Measurements from ENCODE around the gene PDE4B. TPM values are rescaled to one million over a fixed set of nuclear protein-coding genes. Genes with fewer than 3 reads are reported as not detected.
A peak's percentile ranks its signal among the peaks of the same experiment; 100 is the strongest.

The PDE4B gene
- total and polyA plus RNA-seq, 7 experiments from 2014 or later: 43.5 to 99.2 (median 46.7) TPM

DNA sequence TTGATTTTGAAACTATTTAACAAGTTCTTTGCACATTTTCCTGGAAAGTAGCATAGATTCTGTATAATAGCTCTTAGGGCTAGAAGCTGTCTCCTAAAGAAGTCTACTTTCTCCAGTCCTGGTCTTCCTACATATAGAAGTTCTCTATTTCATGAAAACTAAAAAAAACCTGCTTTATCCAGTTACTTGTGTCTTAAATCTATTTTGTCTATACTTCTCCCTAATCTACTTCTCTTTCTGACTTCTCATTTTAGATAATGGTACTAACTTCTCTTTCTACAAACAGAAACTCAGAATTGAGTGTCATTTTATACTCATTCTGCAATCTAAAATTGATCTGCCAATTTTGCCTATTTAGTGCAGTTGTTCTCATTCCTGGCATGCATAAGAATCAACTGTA lies 28.7 kb downstream of the PDE4B start:
- intact Hi-C loops (cut with micrococcal nuclease): no loop called here

DNA sequence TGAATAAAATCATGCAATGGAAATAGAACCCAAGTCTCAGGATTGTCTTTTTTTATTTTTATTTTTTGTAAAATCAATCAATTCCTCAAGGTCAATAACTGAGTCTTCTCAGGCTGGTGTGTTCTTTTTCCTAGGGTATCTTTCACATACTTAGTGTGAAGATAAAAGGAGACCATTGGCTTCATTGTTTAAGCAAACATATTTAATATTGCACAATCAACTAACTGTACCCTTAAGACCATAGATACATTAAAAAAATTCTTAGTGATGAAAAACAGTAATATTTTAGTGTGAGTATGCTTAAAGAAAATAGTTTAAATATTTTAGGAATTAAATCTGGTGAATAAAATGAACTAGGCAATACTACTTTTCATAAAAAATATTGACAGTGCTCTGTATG lies 31.4 kb downstream of the PDE4B start:
- Mint-ChIP-seq H3K27ac (no peak overlapping the region), H3K4me3 (no peak overlapping the region), H3K4me1 (no peaks in the 10 kb centered on the region), H3K27me3 (peaks cover 18 to 54% (median 20%) of the 10 kb centered on the region in 5 donors), H3K9me3 (peaks cover 0 to 6% (median 0%) of the 10 kb centered on the region in 11 donors), H3K36me3 (peaks cover 0 to 4% (median 0%) of the 10 kb centered on the region in 5 donors)
- Histone ChIP-seq H3K9me3 (ENCODE audit: control insufficient read depth in 2 of 3, low read length in 3 of 3) (no peaks in the 10 kb centered on the region), H3K4me1 (ENCODE audit: control insufficient read depth in 2 of 2, insufficient read depth in 2 of 2, low read length in 2 of 2) (no peaks in the 10 kb centered on the region), H3K36me3 (ENCODE audit: control insufficient read depth in 2 of 3, insufficient read depth in 3 of 3, low read length in 3 of 3) (no peaks in the 10 kb centered on the region), H3K27me3 (ENCODE audit: control insufficient read depth in 2 of 2, insufficient read depth in 2 of 2, low read length in 2 of 2) (no peaks in the 10 kb centered on the region), H3K27ac (ENCODE audit: low read depth, low read length) (no peak overlapping the region), H3K4me3 (ENCODE audit: low read length) (no peak overlapping the region)
- POLR2A ChIA-PET: no interaction called here
- no peak for ATAC-seq
- intact Hi-C loops (cut with micrococcal nuclease): no loop called here
- no peak for DNase-seq
- CTCF ChIA-PET: no interaction called here

More for the DNA sequence above, 28.7 kb downstream of the PDE4B start:
- Mint-ChIP-seq H3K27ac (no peak overlapping the region), H3K4me1 (no peaks in the 10 kb centered on the region), H3K36me3 (peaks cover 0 to 4% (median 0%) of the 10 kb centered on the region in 5 donors), H3K9me3 (peaks cover 0 to 6% (median 0%) of the 10 kb centered on the region in 11 donors), H3K4me3 (no peak overlapping the region), H3K27me3 (peaks cover 10 to 50% (median 15%) of the 10 kb centered on the region in 5 donors)
- DNase-seq: no peak
- POLR2A ChIA-PET: no interaction called here
- Histone ChIP-seq H3K27me3 (ENCODE audit: control insufficient read depth in 2 of 2, insufficient read depth in 2 of 2, low read length in 2 of 2) (no peaks in the 10 kb centered on the region), H3K27ac (ENCODE audit: low read depth, low read length) (no peak overlapping the region), H3K4me3 (ENCODE audit: low read length) (no peak overlapping the region), H3K4me1 (ENCODE audit: control insufficient read depth in 2 of 2, insufficient read depth in 2 of 2, low read length in 2 of 2) (no peaks in the 10 kb centered on the region), H3K36me3 (ENCODE audit: control insufficient read depth in 2 of 3, insufficient read depth in 3 of 3, low read length in 3 of 3) (no peaks in the 10 kb centered on the region), H3K9me3 (ENCODE audit: control insufficient read depth in 2 of 3, low read length in 3 of 3) (no peaks in the 10 kb centered on the region)
- CTCF ChIA-PET: no interaction called here
- ATAC-seq: peak; percentile 32

DNA sequence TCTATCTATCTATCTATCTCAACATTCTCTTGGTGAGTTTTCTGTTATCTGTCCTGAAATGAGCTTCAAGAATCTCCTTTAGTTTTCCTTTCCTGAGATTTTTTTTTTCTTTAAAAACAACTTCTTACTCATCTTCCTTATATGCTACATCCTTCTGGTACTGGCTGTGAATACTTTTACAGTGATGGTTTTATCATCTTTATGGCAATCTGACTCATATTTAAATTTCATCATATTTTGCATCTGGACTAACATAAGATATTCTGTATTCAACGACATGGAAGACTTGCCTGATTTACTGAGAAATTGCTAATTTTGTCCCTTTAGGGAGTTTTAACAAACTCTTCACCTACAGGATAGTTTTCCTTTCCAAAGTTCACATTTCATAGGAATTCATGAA lies 33.0 kb downstream of the PDE4B start:
- CTCF ChIA-PET: no interaction called here
- peaks cover 0 to 7% (median 0%) of the 10 kb centered on the region in 7 donors for H3K4me1 Mint-ChIP-seq
- H3K9me3 ChIP-seq (ENCODE audit: control insufficient read depth in 2 of 3, low read length in 3 of 3): no peaks in the 10 kb centered on the region
- no peak for DNase-seq
- H3K4me3 ChIP-seq (ENCODE audit: low read length): no peak overlapping the region
- no peaks in the 10 kb centered on the region for H3K27me3 ChIP-seq (ENCODE audit: control insufficient read depth in 2 of 2, insufficient read depth in 2 of 2, low read length in 2 of 2)
- POLR2A ChIA-PET: no interaction called here
- H3K27ac ChIP-seq (ENCODE audit: low read depth, low read length): no peak overlapping the region
- peaks cover 18 to 54% (median 24%) of the 10 kb centered on the region in 5 donors for H3K27me3 Mint-ChIP-seq
- H3K36me3 Mint-ChIP-seq: peaks cover 0 to 4% (median 0%) of the 10 kb centered on the region in 5 donors
- ATAC-seq: no peak
- no peaks in the 10 kb centered on the region for H3K36me3 ChIP-seq (ENCODE audit: control insufficient read depth in 2 of 3, insufficient read depth in 3 of 3, low read length in 3 of 3)
- H3K9me3 Mint-ChIP-seq: peaks cover 0 to 6% (median 0%) of the 10 kb centered on the region in 11 donors
- no peak overlapping the region for H3K27ac Mint-ChIP-seq
- intact Hi-C loops (cut with micrococcal nuclease): no loop called here
- H3K4me1 ChIP-seq (ENCODE audit: control insufficient read depth in 2 of 2, insufficient read depth in 2 of 2, low read length in 2 of 2): no peaks in the 10 kb centered on the region
- no peak overlapping the region for H3K4me3 Mint-ChIP-seq

DNA sequence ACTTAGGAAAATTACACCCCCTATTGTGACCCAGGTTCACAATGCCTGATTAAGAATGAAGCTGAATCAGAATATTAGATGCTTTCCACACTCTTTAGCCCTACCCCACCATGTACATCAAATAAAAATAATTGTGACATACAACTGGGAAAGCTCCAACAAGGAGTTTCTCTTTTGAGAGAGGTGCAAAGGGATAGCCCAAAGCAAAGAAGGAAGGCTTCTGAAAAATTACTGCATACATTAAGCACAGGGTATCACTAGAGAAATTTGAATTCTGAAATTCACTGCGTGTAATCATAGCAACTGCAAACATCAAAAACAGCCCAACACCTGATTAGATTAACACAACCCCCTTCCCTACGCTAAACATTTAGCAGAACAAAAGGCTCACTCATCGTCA lies 34.1 kb downstream of the PDE4B start:
- intact Hi-C loops (cut with micrococcal nuclease): no loop called here
- Histone ChIP-seq H3K9me3 (ENCODE audit: control insufficient read depth in 2 of 3, low read length in 3 of 3) (no peaks in the 10 kb centered on the region), H3K27me3 (ENCODE audit: control insufficient read depth in 2 of 2, insufficient read depth in 2 of 2, low read length in 2 of 2) (no peaks in the 10 kb centered on the region), H3K36me3 (ENCODE audit: control insufficient read depth in 2 of 3, insufficient read depth in 3 of 3, low read length in 3 of 3) (no peaks in the 10 kb centered on the region), H3K4me1 (ENCODE audit: control insufficient read depth in 2 of 2, insufficient read depth in 2 of 2, low read length in 2 of 2) (no peaks in the 10 kb centered on the region), H3K4me3 (ENCODE audit: low read length) (no peak overlapping the region), H3K27ac (ENCODE audit: low read depth, low read length) (no peak overlapping the region)
- Mint-ChIP-seq H3K36me3 (peaks cover 0 to 4% (median 0%) of the 10 kb centered on the region in 5 donors), H3K9me3 (peaks cover 0 to 6% (median 0%) of the 10 kb centered on the region in 11 donors), H3K27ac (no peak overlapping the region), H3K4me3 (no peak overlapping the region), H3K27me3 (peaks cover 18 to 52% (median 24%) of the 10 kb centered on the region in 5 donors), H3K4me1 (peaks cover 0 to 11% (median 0%) of the 10 kb centered on the region in 7 donors)
- ChIA-PET CTCF (no interaction called here), POLR2A (no interaction called here)
- no peak for DNase-seq
- no peak for ATAC-seq

DNA sequence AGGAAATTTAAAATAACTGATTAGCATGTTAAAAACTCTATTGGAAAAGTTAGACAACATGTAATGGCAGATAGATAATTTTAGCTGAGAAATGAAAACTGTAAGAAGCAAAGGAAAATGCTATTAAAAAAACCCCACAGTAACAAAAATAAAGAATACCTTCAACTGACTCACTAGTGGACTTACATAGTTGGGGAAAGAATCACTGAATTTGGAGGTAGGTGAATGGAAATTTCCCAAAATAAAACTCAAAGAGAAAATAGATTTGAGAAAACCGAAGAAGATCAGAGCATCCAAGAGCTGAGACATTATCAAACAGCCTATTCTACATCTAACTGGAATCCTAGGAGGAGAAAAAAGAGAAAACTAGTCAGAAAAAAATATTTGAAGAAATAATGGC lies 34.7 kb downstream of the PDE4B start:
- Histone ChIP-seq H3K9me3 (ENCODE audit: control insufficient read depth in 2 of 3, low read length in 3 of 3) (no peaks in the 10 kb centered on the region), H3K4me1 (ENCODE audit: control insufficient read depth in 2 of 2, insufficient read depth in 2 of 2, low read length in 2 of 2) (no peaks in the 10 kb centered on the region), H3K27ac (ENCODE audit: low read depth, low read length) (no peak overlapping the region), H3K27me3 (ENCODE audit: control insufficient read depth in 2 of 2, insufficient read depth in 2 of 2, low read length in 2 of 2) (no peaks in the 10 kb centered on the region), H3K36me3 (ENCODE audit: control insufficient read depth in 2 of 3, insufficient read depth in 3 of 3, low read length in 3 of 3) (no peaks in the 10 kb centered on the region), H3K4me3 (ENCODE audit: low read length) (no peak overlapping the region)
- DNase-seq (no peak), ATAC-seq (no peak)
- Mint-ChIP-seq H3K9me3 (peaks cover 0 to 6% (median 0%) of the 10 kb centered on the region in 11 donors), H3K27me3 (peaks cover 18 to 53% (median 24%) of the 10 kb centered on the region in 5 donors), H3K27ac (no peak overlapping the region), H3K4me1 (peaks cover 0 to 11% (median 0%) of the 10 kb centered on the region in 7 donors), H3K36me3 (peaks cover 0 to 4% (median 0%) of the 10 kb centered on the region in 5 donors), H3K4me3 (no peak overlapping the region)
- CTCF ChIA-PET: no interaction called here
- intact Hi-C loops (cut with micrococcal nuclease): no loop called here
- POLR2A ChIA-PET: no interaction called here

DNA sequence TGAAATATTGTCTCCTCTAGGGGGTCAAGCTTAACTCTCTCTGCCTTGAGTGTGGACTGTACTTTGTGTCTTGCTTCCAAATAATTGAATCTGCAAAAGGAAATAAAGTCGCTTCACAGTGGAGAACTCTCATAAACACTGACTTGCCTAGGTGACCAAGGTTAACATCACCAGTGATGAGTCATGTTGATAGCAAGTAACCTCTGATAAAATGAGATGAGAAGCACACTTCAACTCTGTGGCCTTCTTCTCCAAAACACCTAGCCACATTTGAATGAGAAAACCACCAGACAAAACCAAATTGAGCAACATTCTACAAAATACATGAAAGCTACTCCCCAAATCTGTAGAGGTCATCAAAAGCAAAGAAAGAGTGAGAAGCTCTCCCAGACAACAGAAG lies 37.6 kb downstream of the PDE4B start:
- Histone ChIP-seq H3K36me3 (ENCODE audit: control insufficient read depth in 2 of 3, insufficient read depth in 3 of 3, low read length in 3 of 3) (no peaks in the 10 kb centered on the region), H3K9me3 (ENCODE audit: control insufficient read depth in 2 of 3, low read length in 3 of 3) (no peaks in the 10 kb centered on the region), H3K27ac (ENCODE audit: low read depth, low read length) (no peak overlapping the region), H3K27me3 (ENCODE audit: control insufficient read depth in 2 of 2, insufficient read depth in 2 of 2, low read length in 2 of 2) (no peaks in the 10 kb centered on the region), H3K4me1 (ENCODE audit: control insufficient read depth in 2 of 2, insufficient read depth in 2 of 2, low read length in 2 of 2) (no peaks in the 10 kb centered on the region), H3K4me3 (ENCODE audit: low read length) (no peak overlapping the region)
- CTCF ChIA-PET: no interaction called here
- H3K4me3 Mint-ChIP-seq: peak overlapping the region in 1 of 10 donors; percentile 18
- H3K36me3 Mint-ChIP-seq: no peaks in the 10 kb centered on the region
- intact Hi-C loops (cut with micrococcal nuclease): loop anchor here in 1 of 2 donors (1.0 to 5.0 kb wide), 3 partner anchors 18 to 38 kb away; partner anchors contain the start of gene PDE4B
- peak overlapping the region in 1 of 9 donors; percentile 10 for H3K27ac Mint-ChIP-seq
- no peak for ATAC-seq
- POLR2A ChIA-PET: no interaction called here
- H3K4me1 Mint-ChIP-seq: peaks cover 0 to 14% (median 0%) of the 10 kb centered on the region in 7 donors
- peaks cover 11 to 44% (median 20%) of the 10 kb centered on the region in 5 donors for H3K27me3 Mint-ChIP-seq
- H3K9me3 Mint-ChIP-seq: no peaks in the 10 kb centered on the region
- DNase-seq: no peak

DNA sequence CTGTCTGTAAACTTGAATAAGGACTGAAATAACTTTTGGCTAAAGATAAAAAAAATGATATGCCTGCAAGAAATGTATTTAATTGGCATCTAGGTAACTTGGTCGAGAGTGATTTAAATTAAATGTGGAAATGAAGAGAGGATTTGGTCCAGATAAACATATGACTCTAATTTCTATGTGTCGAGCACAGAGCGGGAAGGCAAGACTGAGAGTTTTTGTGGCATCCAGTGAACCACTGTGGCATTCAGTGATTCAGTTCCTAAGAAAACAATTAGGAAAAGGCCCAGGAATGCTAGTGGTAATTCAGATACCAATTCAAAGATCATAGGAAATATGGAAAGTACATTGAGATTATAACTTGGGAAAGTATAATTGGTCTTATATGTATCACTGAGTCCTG lies 39.6 kb downstream of the PDE4B start:
- no peaks in the 10 kb centered on the region for H3K9me3 Mint-ChIP-seq
- H3K27ac Mint-ChIP-seq: no peak overlapping the region
- Histone ChIP-seq H3K4me1 (ENCODE audit: control insufficient read depth in 2 of 2, insufficient read depth in 2 of 2, low read length in 2 of 2) (no peaks in the 10 kb centered on the region), H3K27ac (ENCODE audit: low read depth, low read length) (no peak overlapping the region), H3K9me3 (ENCODE audit: control insufficient read depth in 2 of 3, low read length in 3 of 3) (no peaks in the 10 kb centered on the region), H3K27me3 (ENCODE audit: control insufficient read depth in 2 of 2, insufficient read depth in 2 of 2, low read length in 2 of 2) (no peaks in the 10 kb centered on the region), H3K4me3 (ENCODE audit: low read length) (no peak overlapping the region), H3K36me3 (ENCODE audit: control insufficient read depth in 2 of 3, insufficient read depth in 3 of 3, low read length in 3 of 3) (no peaks in the 10 kb centered on the region)
- intact Hi-C loops (cut with micrococcal nuclease): loop anchor here in 1 of 2 donors (5.0 kb wide), 1 partner anchor 40 kb away; the partner anchor contains the start of gene PDE4B
- H3K36me3 Mint-ChIP-seq: no peaks in the 10 kb centered on the region
- H3K27me3 Mint-ChIP-seq: peaks cover 0 to 34% (median 11%) of the 10 kb centered on the region in 5 donors
- ChIA-PET CTCF (no interaction called here), POLR2A (no interaction called here)
- ATAC-seq: no peak
- peaks cover 0 to 14% (median 0%) of the 10 kb centered on the region in 7 donors for H3K4me1 Mint-ChIP-seq
- no peak overlapping the region for H3K4me3 Mint-ChIP-seq
- DNase-seq: no peak
